Loucy (cell line): ENCODE data around the gene GADL1.

Experiments used
- CTCF ChIP-seq: fragments of 200-600 bp; sonication (generic); conservative IDR thresholded peaks from 2 replicates; pipeline ENCODE4 v1.5.1; 2014; ENCODE audit warnings: mild to moderate bottlenecking, antibody characterized with exemption, low read length
- EZH2phosphoT487 ChIP-seq: fragments of 200-600 bp; IDR thresholded peaks from 2 replicates; pipeline ENCODE4 v1.6.1; 2018; ENCODE audit warnings: antibody characterized with exemption, mild to moderate bottlenecking, moderate library complexity, borderline replicate concordance

GRCh38 chr3:30728143-30728542, 166.3 kb downstream of the GADL1 start:
- TF ChIP-seq CTCF (no peak), EZH2phosphoT487 (no peak)
